Measurements from ENCODE around the gene ALOX5AP.

Gene ALOX5AP

GRCh38 chr13:30779608-30780007, 44.3 kb downstream of the ALOX5AP start:
- no peak overlapping the region for H3K4me3 ChIP-seq (ENCODE audit: low read length)
- no peak overlapping the region for H2AFZ ChIP-seq (ENCODE audit: low read depth, low read length)
- H3K9ac ChIP-seq (ENCODE audit: low read length): no peak overlapping the region
- no peak for TF ChIP-seq CTCF (IDR thresholded peaks at IDR 0.05; ENCODE audit: low read depth, low read length)
- TF ChIP-seq EZH2phosphoT487 (IDR thresholded peaks at IDR 0.05; ENCODE audit: low read depth): no peak
- no peaks in the 10 kb centered on the region for H4K20me1 ChIP-seq (ENCODE audit: insufficient read depth, low read length)
- H3K36me3 ChIP-seq (replicated peaks; ENCODE audit: low read depth, low read length): no peaks in the 10 kb centered on the region
- H3K27me3 ChIP-seq (ENCODE audit: low read depth, low read length): peaks cover 25% of the 10 kb centered on the region
- H3K9me3 ChIP-seq (ENCODE audit: insufficient read depth, low read length): no peaks in the 10 kb centered on the region
- H3K4me1 ChIP-seq (ENCODE audit: low read length): peaks cover 14% of the 10 kb centered on the region
- no peak overlapping the region for H3K4me2 ChIP-seq (ENCODE audit: low read length)
- no peaks in the 10 kb centered on the region for H3K79me2 ChIP-seq (ENCODE audit: low read length)
- H3K27ac ChIP-seq (ENCODE audit: low read length): no peak overlapping the region

- Histone ChIP-seq H3K9me3 (ENCODE audit: insufficient read depth, low read length) (no peaks in the 10 kb centered on the region), H4K20me1 (ENCODE audit: insufficient read depth, low read length) (no peaks in the 10 kb centered on the region), H3K27ac (ENCODE audit: low read length) (no peak overlapping the region), H3K4me1 (ENCODE audit: low read length) (peaks cover 14% of the 10 kb centered on the region), H3K4me2 (ENCODE audit: low read length) (no peak overlapping the region), H3K79me2 (ENCODE audit: low read length) (no peaks in the 10 kb centered on the region), H3K9ac (ENCODE audit: low read length) (no peak overlapping the region), H3K36me3 (replicated peaks; ENCODE audit: low read depth, low read length) (no peaks in the 10 kb centered on the region), H3K4me3 (ENCODE audit: low read length) (no peak overlapping the region), H3K27me3 (ENCODE audit: low read depth, low read length) (peaks cover 25% of the 10 kb centered on the region), H2AFZ (ENCODE audit: low read depth, low read length) (no peak overlapping the region)
- TF ChIP-seq EZH2phosphoT487 (IDR thresholded peaks at IDR 0.05; ENCODE audit: low read depth) (no peak), CTCF (IDR thresholded peaks at IDR 0.05; ENCODE audit: low read depth, low read length) (no peak)
Observed at GRCh38 chr13:30780338-30780981, 45.1 kb downstream of the ALOX5AP start.

- Histone ChIP-seq H3K9ac (ENCODE audit: low read length) (no peak overlapping the region), H3K79me2 (ENCODE audit: low read length) (no peaks in the 10 kb centered on the region), H3K4me3 (ENCODE audit: low read length) (no peak overlapping the region), H3K9me3 (ENCODE audit: insufficient read depth, low read length) (no peaks in the 10 kb centered on the region), H3K4me1 (ENCODE audit: low read length) (no peaks in the 10 kb centered on the region), H3K27me3 (ENCODE audit: low read depth, low read length) (no peaks in the 10 kb centered on the region), H2AFZ (ENCODE audit: low read depth, low read length) (no peak overlapping the region), H3K27ac (ENCODE audit: low read length) (no peak overlapping the region), H3K36me3 (replicated peaks; ENCODE audit: low read depth, low read length) (no peaks in the 10 kb centered on the region), H3K4me2 (ENCODE audit: low read length) (no peak overlapping the region), H4K20me1 (ENCODE audit: insufficient read depth, low read length) (no peaks in the 10 kb centered on the region)
- no peak for TF ChIP-seq EZH2phosphoT487 (IDR thresholded peaks at IDR 0.05; ENCODE audit: low read depth)
- TF ChIP-seq CTCF (IDR thresholded peaks at IDR 0.05; ENCODE audit: low read depth, low read length): no peak
Observed at GRCh38 chr13:30785191-30785850, 50.0 kb downstream of the ALOX5AP start.

GRCh38 chr13:30786648-30787047, 51.3 kb downstream of the ALOX5AP start:
- Histone ChIP-seq H3K27ac (ENCODE audit: low read length) (no peak overlapping the region), H3K79me2 (ENCODE audit: low read length) (no peaks in the 10 kb centered on the region), H3K9me3 (ENCODE audit: insufficient read depth, low read length) (no peaks in the 10 kb centered on the region), H2AFZ (ENCODE audit: low read depth, low read length) (no peak overlapping the region), H3K27me3 (ENCODE audit: low read depth, low read length) (no peaks in the 10 kb centered on the region), H3K36me3 (replicated peaks; ENCODE audit: low read depth, low read length) (no peaks in the 10 kb centered on the region), H3K4me1 (ENCODE audit: low read length) (no peaks in the 10 kb centered on the region), H3K9ac (ENCODE audit: low read length) (no peak overlapping the region), H4K20me1 (ENCODE audit: insufficient read depth, low read length) (no peaks in the 10 kb centered on the region), H3K4me3 (ENCODE audit: low read length) (no peak overlapping the region), H3K4me2 (ENCODE audit: low read length) (no peak overlapping the region)
- TF ChIP-seq CTCF (IDR thresholded peaks at IDR 0.05; ENCODE audit: low read depth, low read length): no peak
- TF ChIP-seq EZH2phosphoT487 (IDR thresholded peaks at IDR 0.05; ENCODE audit: low read depth): no peak
